GDM1 (cell line): ENCODE results near the gene ACTRT1.

ENCODE experiments used
- DNase-seq: peaks from one replicate; lab custom pipeline; 2025; lab: John Stamatoyannopoulos, UW

Gene ACTRT1

GRCh38 chrX:128052303-128052702, at the start of gene ACTRT1:
Gene ACTRT1, minus strand, starts transcription at chrX:128052403. Its CDS starts 197 bp downstream, at chrX:128052206.
- no peak for DNase-seq

- DNase-seq: no peak
Observed at GRCh38 chrX:128078545-128078944, 26.3 kb upstream of the ACTRT1 start.

GRCh38 chrX:128057421-128057820, 5.2 kb upstream of the ACTRT1 start:
- DNase-seq: no peak

GRCh38 chrX:128051526-128051925, 677 bp downstream of the ACTRT1 start:
- DNase-seq: no peak

GRCh38 chrX:128035318-128035717, 16.9 kb downstream of the ACTRT1 start:
- DNase-seq: no peak

- DNase-seq: no peak
Observed at GRCh38 chrX:128021566-128021965, 30.6 kb downstream of the ACTRT1 start.

- DNase-seq: no peak
Observed at GRCh38 chrX:128020701-128021100, 31.5 kb downstream of the ACTRT1 start.

- DNase-seq: no peak
Observed at GRCh38 chrX:128019218-128019617, 33.0 kb downstream of the ACTRT1 start.

GRCh38 chrX:128012015-128012414, 40.2 kb downstream of the ACTRT1 start:
- no peak for DNase-seq

GRCh38 chrX:128007882-128008281, 44.3 kb downstream of the ACTRT1 start:
- no peak for DNase-seq
